GM06990 (cell line): ENCODE data around the gene CYP27B1.

ENCODE experiments used
- DNase-seq: peaks from one replicate; pipeline ENCODE4 v3.0.0-alpha.2; 2011; ENCODE audit not compliant: insufficient read length; ENCODE audit errors: extremely low read depth
- H3K27me3 ChIP-seq: replicated peaks from 2 replicates; pipeline ENCODE4 v1.6.0; 2011; ENCODE audit warnings: low read length; ENCODE audit not compliant: control insufficient read depth, insufficient read depth
- H3K36me3 ChIP-seq: 2 replicates; pipeline ENCODE4 v1.5.1; 2011; ENCODE audit warnings: low read length; ENCODE audit not compliant: control insufficient read depth, insufficient read depth
- H3K4me3 ChIP-seq: replicated peaks from 2 replicates; pipeline ENCODE4 v1.5.1; 2011; ENCODE audit warnings: low read depth, mild to moderate bottlenecking, control low read depth, low read length
- TF ChIP-seq, protein P1 (sequence below): IDR thresholded peaks from 2 replicates; pipeline ENCODE4 v1.5.1; 2011; ENCODE audit warnings: low read length, control low read depth, mild to moderate bottlenecking, inconsistent platforms; ENCODE audit not compliant: insufficient read depth, poor library complexity, severe bottlenecking

CYP27B1 gene

DNA sequence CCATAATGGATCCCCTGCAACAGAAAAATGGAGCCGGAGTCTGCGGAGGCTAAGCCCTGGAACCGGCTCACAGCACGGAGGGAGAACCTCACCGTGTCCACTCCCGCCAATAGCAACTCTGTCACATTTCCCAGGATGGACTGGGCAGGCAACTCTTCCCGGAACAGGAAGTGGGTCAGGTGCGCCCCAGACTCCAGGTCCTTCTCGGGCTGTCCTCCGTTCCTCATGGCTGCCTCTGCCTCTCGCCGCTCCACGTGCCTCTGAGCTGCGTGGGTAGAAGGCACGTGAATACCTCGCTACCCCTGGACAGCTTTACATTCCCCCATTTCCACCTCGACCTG is 2.2 kb downstream of the CYP27B1 start:
- Histone ChIP-seq H3K27me3 (no peaks in the 10 kb centered on the region; the same call in 1 of the 2 replicates), H3K4me3 (peak overlapping the region; percentile 54), H3K36me3 (peaks cover 2% of the 10 kb centered on the region; the same call in 1 of the 2 replicates)
- DNase-seq, result no peak
- TF ChIP-seq, protein P1, sequence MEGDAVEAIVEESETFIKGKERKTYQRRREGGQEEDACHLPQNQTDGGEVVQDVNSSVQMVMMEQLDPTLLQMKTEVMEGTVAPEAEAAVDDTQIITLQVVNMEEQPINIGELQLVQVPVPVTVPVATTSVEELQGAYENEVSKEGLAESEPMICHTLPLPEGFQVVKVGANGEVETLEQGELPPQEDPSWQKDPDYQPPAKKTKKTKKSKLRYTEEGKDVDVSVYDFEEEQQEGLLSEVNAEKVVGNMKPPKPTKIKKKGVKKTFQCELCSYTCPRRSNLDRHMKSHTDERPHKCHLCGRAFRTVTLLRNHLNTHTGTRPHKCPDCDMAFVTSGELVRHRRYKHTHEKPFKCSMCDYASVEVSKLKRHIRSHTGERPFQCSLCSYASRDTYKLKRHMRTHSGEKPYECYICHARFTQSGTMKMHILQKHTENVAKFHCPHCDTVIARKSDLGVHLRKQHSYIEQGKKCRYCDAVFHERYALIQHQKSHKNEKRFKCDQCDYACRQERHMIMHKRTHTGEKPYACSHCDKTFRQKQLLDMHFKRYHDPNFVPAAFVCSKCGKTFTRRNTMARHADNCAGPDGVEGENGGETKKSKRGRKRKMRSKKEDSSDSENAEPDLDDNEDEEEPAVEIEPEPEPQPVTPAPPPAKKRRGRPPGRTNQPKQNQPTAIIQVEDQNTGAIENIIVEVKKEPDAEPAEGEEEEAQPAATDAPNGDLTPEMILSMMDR, result no peak

DNA sequence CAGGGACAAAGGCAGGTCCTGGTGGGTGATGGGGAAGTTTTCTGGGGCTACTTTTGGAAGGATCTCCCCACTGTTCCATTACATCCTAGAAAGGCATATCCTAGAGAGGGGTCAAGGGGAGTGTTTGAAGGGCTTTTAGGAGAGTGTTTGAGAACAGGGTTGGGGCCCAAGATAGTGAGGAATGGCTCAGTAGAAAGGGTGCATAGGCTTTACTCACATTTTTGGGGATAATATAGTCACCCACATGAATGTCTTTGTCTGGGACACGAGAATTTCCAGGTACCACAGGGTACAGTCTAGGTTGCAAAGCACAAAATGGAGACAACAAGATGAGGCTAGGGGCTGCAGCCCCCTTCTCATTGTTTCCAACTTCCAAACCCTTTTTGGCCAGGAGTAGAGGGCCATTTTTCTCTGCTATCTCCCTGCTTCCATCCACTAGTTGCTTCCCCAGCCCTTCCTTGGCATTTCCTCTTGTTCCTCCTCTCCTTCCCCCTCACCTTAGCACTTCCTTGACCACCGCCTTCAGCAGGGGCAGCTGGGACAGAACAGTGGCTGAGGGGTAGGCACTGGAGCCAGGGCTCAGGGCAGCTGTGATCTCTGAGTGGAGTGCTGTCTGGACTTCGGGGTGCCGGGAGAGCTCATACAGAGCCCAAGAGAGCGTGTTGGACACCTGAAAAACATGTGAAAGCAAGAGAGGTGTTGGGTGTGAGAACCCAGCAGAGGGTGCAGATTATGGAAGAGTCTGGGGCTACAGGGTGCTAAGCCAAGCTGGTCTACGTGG is 2.8 kb downstream of the CYP27B1 start:
- H3K36me3 ChIP-seq, result peaks cover 3% of the 10 kb centered on the region
- TF ChIP-seq, protein P1, result no peak
- H3K4me3 ChIP-seq, result no peak overlapping the region
- no peaks in the 10 kb centered on the region; the same call in 1 of the 2 replicates for H3K27me3 ChIP-seq
- DNase-seq, result no peak

DNA sequence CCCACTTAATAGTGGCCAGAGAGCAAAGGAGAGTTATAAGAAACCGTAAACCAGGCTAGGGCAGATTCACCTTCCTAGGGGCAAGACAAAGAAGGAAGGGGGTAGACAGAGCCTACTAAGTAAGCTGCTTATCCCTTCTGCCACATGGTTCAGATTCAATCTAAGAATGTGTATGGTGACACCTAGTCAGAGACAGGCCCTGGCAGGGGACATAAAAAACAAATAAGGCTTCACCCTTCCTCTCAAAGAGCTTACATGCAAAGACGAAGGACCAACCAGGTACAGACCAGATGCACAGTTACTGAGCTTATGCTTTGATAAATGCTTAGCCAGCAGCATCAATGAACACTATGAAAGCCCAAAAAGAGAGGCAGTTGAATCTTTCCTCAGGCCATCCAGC is 4.4 kb downstream of the CYP27B1 start:
- TF ChIP-seq, protein P1, result no peak
- peaks cover 8% of the 10 kb centered on the region for H3K36me3 ChIP-seq
- no peak for DNase-seq
- H3K4me3 ChIP-seq, result no peak overlapping the region
- H3K27me3 ChIP-seq, result no peaks in the 10 kb centered on the region; the same call in 1 of the 2 replicates

DNA sequence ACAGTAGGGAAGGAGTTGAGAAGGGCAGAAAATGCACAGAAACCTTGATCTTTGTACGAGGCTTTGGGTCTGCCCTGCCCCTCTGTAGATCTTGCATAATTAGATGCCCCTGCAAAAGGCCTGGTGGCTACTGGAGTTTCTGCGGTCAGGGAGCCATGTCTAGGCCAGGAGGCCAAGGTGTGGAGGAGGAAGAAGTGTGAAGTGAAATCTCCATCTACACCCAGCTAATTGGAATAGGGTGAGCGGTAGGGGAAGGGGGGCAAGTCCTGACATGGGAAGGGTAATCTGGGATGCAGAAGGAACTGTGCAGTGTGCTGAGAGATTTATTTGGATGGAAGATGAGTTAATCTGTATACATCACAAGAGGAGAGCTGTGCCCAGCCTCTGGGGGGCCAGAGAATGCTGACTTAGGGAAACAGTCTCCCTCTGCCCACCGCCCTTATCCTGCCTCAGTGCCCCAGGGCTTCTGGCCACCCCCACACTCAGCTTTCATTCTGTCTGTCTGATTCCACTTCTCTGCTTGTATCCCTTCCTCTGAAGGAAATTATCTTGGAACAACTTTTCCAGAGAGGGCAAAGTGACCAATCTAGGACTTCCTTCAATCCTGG is 5.4 kb downstream of the CYP27B1 start:
- Histone ChIP-seq H3K36me3 (peaks cover 8% of the 10 kb centered on the region), H3K27me3 (no peaks in the 10 kb centered on the region; the same call in 1 of the 2 replicates), H3K4me3 (no peak overlapping the region)
- TF ChIP-seq, protein P1, result no peak
- no peak for DNase-seq

DNA sequence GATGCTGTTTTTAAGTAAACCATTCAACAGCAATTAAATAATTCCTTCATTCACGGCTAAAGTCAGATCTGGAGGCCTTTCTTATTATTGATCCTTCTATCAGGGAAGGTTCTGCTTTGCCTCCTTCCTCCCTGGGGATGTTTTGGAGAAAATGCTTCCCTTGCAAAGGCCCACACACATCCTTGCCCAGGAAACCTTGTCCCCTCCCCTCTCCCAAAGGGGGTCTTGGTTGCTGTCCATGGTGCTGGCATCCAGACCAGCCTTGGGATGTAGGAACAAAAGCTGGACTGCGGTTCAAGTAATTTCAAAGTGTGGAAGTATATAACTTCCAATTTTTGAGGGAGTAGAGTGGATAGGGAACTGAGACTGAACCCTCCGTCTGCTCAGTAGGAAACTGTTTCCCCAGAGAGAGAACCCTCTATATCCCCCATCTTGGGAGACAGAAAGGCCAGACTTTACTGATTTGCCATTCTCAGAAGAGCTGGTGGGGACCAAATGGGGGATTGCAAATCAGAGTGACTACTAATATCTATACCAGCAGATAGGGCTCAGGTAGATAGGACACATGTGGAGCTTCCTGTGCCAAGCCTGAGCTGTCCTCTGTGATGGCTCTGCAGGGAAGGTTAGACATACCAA is 6.4 kb downstream of the CYP27B1 start:
- Histone ChIP-seq H3K27me3 (no peaks in the 10 kb centered on the region; the same call in 1 of the 2 replicates), H3K4me3 (no peak overlapping the region), H3K36me3 (peaks cover 8% of the 10 kb centered on the region)
- no peak for DNase-seq
- TF ChIP-seq, protein P1, result no peak
